GM10266 (cell line): ENCODE measurements around the gene GPR78.

Experiments used
- DNase-seq: peaks from one replicate; pipeline ENCODE4 v3.0.0; 2012; ENCODE audit errors: extremely low spot score
- CTCF ChIP-seq: IDR thresholded peaks from 2 replicates; pipeline ENCODE4 v1.5.1; 2012; ENCODE audit warnings: mild to moderate bottlenecking, low read depth; ENCODE audit not compliant: control insufficient read depth, insufficient read depth; ENCODE audit errors: missing control alignments

The GPR78 gene

GRCh38 chr4:8608714-8609391, 28.7 kb downstream of the GPR78 start:
- no peak for DNase-seq
- no peak for TF ChIP-seq CTCF

GRCh38 chr4:8609406-8609805, 29.2 kb downstream of the GPR78 start:
- no peak for TF ChIP-seq CTCF
- DNase-seq: no peak

- no peak for TF ChIP-seq CTCF
- no peak for DNase-seq
Observed at GRCh38 chr4:8609824-8610350, 29.7 kb downstream of the GPR78 start.

GRCh38 chr4:8610858-8611616, 30.8 kb downstream of the GPR78 start:
- no peak for TF ChIP-seq CTCF
- DNase-seq: no peak

GRCh38 chr4:8612646-8613045, 32.5 kb downstream of the GPR78 start:
- no peak for TF ChIP-seq CTCF
- DNase-seq: no peak

- TF ChIP-seq CTCF: no peak
- no peak for DNase-seq
Observed at GRCh38 chr4:8613421-8614364, 33.5 kb downstream of the GPR78 start.
